Epithelial cell of proximal tubule (primary cell): ENCODE measurements around the gene ANAPC2. TPM values are rescaled to one million over a fixed set of nuclear protein-coding genes. Genes with fewer than 3 reads are reported as not detected.

ENCODE experiments used
- DNase-seq: peaks from one replicate; pipeline ENCODE4 v3.0.0-alpha.2; 2011; ENCODE audit warnings: low read depth
- H3K4me3 ChIP-seq: 2 replicates; pipeline ENCODE4 v1.5.1; 2011; ENCODE audit warnings: low read depth, mild to moderate bottlenecking, low read length
- total RNA-seq: library from RNA; depleted of rRNA; stranded (reverse); fragments of >200 nt; gene quantifications from 2 replicates; pipeline ENCODE4 v1.2.3, GENCODE V29; 2015
- TF ChIP-seq, protein P1 (sequence below): conservative IDR thresholded peaks from 2 replicates; pipeline ENCODE4 v1.5.1; 2012; ENCODE audit warnings: low read depth, mild to moderate bottlenecking, low read length

The ANAPC2 gene
- total RNA-seq, 1 donor from 2014 or later: 16.7 TPM

DNA sequence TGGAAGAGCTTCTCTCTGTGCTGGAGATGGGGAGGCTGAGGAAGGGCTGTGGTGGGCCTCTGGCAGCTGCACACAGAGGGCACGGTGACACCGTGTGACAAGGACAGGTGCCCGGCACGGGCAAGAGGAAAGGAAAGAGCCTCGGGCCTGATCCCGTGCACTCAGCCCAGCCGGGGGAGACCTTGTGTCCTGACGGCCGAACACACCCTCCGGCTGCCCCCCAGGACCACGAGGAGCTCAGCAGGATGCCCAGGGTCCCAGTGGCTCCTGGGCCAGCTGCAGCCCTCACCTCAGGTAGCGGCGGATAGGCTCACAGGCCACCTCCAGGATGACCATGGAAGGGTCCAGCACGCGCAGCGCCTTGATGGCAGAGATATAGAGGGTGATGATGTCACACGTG is 5.5 kb downstream of the ANAPC2 start:
- DNase-seq: no peak
- H3K4me3 ChIP-seq: no peak overlapping the region
- TF ChIP-seq, protein P1, sequence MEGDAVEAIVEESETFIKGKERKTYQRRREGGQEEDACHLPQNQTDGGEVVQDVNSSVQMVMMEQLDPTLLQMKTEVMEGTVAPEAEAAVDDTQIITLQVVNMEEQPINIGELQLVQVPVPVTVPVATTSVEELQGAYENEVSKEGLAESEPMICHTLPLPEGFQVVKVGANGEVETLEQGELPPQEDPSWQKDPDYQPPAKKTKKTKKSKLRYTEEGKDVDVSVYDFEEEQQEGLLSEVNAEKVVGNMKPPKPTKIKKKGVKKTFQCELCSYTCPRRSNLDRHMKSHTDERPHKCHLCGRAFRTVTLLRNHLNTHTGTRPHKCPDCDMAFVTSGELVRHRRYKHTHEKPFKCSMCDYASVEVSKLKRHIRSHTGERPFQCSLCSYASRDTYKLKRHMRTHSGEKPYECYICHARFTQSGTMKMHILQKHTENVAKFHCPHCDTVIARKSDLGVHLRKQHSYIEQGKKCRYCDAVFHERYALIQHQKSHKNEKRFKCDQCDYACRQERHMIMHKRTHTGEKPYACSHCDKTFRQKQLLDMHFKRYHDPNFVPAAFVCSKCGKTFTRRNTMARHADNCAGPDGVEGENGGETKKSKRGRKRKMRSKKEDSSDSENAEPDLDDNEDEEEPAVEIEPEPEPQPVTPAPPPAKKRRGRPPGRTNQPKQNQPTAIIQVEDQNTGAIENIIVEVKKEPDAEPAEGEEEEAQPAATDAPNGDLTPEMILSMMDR: no peak

DNA sequence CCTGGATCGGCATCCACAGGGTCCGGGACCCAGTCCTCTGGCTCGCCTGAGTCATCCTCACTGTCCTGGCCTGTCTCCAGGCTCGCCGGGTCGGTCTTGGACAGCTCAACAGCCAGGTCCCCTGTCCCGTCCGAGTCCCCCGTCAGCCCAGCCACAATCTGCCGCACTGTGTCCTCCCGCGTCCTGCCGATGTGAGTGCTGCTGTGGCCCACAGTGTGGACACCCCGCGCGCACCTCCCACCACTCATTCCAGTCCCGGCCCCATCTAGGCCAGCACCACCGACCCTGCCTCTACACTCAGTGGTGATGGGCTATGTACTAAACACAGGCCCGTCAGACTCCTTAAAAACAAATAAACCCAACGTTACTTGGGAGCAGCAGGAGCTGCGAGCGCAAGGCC is 6.7 kb downstream of the ANAPC2 start:
- TF ChIP-seq, protein P1: no peak

DNA sequence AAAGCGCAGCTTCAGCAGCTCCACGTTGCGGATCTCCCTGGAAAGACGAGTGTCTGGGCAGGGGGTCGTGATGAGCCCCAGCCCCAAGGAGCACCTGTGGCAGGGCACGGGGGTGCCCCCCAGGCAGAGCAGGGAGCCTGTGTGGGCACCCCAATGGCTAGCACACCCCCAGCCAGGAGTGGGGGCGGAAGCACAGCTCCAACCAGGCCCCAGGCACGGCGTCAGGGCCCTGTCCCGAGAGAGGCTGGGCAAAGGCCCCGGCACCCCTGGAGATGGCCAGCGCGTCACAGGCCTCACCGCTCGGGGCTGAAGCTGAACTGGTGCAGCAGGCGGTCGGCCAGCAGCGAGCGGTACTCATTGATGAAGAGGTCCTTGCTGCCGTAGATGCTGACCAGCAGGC is 7.9 kb downstream of the ANAPC2 start:
- DNase-seq: no peak
- TF ChIP-seq, protein P1: no peak
- no peak overlapping the region for H3K4me3 ChIP-seq

More for the DNA sequence above, 6.7 kb downstream of the ANAPC2 start:
- DNase-seq: no peak
- H3K4me3 ChIP-seq: no peak overlapping the region

DNA sequence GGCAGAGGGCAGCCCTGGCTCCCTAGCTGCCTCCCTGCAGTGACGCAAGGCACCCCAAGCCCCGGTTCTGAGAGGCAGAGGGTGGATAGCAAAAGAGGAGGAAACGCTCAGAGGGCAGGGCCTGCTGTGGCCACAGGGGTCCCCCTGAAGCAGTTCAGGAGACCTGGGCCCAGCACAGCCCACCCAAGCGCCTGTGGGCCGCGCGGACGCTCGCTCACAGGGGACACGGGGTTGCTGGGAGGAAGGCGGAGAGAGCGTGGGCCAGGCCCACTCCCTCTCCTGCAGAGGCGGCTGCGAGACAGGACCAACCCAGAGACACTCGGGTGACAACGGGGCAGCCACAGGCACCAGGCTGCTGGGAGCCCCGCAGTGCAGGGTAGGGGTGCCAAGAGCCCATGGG is 8.6 kb downstream of the ANAPC2 start:
- TF ChIP-seq, protein P1: no peak
- H3K4me3 ChIP-seq: no peak overlapping the region
- no peak for DNase-seq

DNA sequence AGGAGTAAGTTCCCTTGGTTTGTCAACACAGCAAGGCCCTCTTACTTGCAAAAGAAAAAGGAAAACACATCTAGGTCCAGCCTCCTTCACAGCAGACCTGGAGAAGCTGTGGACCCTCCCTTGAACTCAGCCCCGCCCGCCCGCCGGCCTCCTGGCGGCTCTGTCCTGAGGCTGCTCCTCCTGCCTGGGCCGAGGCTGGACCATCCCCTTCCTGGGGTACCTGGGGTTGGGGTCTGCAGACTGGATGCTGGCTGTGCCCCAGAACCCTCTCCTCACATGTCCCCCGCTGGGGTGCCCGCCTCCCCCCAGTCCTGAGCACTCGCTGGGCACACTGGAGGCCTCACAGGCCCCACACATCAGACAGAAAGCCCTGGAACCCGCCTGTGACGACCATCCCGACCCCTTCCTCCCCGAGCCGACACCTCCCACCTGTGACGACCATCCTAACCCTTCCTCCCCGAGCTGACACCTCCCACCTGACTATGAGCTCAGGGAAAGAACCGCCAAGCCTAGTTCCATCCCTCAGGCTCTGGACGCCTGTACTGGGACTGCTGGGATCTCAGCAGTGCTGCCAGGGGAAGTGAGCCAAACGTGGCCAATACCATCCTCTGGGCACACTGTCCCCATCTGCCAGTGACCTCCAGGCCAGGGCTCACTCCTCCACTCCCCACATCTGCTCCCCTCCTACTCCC is 9.3 kb downstream of the ANAPC2 start:
- no peak overlapping the region for H3K4me3 ChIP-seq
- TF ChIP-seq, protein P1: no peak
- no peak for DNase-seq

DNA sequence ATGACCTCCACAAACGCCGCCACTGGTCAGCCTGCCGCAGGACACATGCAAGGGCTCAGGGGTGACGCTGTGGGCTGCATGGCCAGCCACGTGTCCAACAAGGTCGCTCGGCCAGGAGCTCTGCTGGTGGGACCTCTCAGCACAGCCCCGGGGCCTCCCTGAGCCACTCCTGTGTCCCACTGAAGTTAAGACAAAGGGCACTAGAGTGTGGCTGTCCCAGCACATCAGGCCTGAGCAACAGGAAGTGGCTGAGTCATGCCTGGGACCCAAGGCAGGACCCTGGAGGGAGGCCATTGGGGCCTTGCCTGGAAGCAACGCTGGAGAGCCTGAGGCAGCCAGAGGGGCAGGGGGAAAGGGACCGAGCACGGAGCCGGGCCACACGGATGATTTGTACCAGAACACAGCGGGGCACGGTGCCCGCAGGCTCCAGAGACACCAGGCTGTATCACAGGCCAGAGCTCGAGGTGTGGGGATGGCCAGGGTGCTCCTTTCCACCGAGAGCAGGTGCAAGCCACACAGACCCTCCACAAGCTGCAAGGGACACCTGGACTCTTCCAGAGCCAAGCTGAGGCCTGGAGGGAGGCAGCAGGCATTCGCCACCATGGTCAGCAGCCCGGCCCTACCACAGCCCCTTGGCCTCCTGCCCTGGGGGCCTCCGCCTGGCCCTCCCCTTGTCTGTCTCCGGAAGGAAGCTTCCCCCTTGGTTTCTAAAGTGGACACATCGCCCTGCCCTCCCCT is 10.0 kb downstream of the ANAPC2 start:
- TF ChIP-seq, protein P1: no peak
- no peak overlapping the region for H3K4me3 ChIP-seq
- DNase-seq: no peak
